Jurkat, Clone E6-1 (cell line): ENCODE measurements around the gene SFT2D1.
A peak's percentile ranks its signal among the peaks of the same experiment; 100 is the strongest.

Experiments
- DNase-seq: peaks from one replicate; pipeline ENCODE4 v3.0.0-alpha.2; 2011; ENCODE audit warnings: low read depth, low spot score
- H3K4me3 ChIP-seq: 2 replicates; pipeline ENCODE4 v1.5.1; 2011; ENCODE audit warnings: mild to moderate bottlenecking, low read length, control low read depth, moderate library complexity

The SFT2D1 gene

DNA sequence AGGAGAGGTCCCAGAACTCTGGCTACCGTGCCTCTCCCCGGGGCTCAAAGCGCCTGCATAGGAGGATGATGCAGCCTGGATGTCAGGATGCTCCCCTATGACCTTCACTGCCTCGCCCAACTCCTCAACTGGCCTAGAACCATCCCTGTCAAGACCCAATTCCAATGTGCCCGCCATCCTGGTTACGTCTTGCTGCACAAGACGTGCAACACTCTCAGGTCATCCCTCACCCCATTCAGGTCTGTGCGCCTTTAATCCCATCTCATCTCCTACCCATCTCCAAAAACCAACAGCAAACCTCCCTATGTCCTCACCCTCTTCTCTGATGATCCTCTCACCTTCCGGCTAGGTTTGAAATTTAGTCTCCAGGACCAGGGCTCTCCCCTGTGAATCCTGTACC, 3.5 kb downstream of the SFT2D1 start:
- DNase-seq: no peak

DNA sequence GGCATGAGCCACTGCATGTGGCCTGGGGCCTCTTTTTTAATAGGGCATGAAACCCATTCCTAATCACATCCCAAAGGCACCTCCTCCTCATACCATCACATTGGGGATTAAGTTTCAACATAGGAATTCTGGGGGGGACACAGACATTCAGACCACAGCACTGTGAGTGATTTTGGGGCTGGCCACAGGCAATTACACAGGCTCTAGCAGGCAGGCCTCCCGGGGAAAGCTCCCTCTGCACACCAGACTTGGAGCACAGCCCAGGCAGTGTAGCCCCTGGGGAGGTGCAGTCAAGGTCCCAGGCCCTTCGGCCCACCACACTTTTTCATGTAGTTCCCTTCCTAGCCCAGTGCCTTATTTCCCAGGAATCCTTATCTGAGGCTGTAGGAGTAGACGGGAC, 5.5 kb downstream of the SFT2D1 start:
- H3K4me3 ChIP-seq: no peak overlapping the region
- DNase-seq: no peak

More for the DNA sequence above, 3.5 kb downstream of the SFT2D1 start:
- no peak overlapping the region for H3K4me3 ChIP-seq

DNA sequence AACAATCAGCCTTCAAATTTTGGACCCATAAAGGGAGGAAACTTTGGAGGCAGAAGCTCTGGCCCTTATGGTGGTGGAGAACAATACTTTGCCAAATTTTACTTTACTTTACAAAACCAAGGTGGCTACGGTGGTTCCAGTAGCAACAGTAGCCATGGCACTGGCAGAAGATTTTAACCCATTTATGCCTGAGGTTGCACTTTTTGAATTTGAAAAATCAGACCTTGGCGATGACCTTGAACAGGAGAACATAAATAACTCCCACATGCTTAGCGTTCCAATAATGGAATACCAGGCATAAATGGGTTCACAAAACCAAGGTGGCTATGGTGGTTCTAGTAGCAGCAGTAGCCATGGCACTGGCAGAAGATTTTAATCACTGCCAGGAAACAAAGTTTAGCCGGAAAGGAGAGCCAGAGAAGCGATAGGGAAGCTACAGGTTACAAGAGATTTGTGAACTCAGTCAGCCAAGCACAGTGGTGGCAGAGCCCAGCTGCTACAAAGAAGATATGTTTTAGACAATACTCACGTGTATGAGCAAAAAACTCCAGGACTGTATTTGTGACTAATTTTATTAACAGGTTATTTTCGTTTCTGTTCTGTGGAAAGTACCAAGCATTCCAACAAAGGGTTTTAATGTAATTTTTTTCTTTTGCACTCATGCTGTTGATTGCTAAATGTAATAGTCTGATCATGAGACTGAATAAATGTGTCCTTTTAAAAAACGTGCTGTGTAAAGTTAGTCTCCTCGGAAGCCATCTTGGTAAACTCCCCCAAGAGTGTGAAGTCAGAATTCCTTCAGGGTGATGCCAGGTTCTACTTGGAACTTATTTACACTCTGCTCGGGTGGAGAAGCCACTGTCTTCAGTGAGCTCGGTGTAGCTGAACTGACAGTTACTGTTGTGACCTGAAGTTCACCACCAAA, 6.7 kb downstream of the SFT2D1 start:
- DNase-seq: no peak
- no peak overlapping the region for H3K4me3 ChIP-seq

DNA sequence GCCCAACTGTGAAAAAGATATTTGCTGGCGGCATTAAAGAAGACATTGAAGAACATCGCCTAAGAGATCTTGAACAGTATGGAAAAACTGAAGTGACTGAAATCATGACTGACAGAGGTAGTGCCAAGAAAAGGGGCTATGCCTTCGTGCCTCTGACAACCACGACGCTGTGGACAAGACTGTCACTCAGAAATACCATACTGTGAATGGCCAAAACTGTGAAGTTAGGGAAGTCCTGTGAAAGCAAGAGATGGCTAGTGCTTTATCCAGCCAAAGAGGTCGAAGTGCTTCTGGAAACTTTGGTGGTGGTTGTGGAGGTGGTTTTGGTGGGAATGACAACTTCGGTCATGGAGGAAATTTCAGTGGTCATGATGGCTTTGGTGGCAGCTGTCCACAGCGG, 7.5 kb downstream of the SFT2D1 start:
- no peak for DNase-seq

GRCh38 chr6:166333172-166333995, 9.0 kb downstream of the SFT2D1 start:
- peak overlapping the region; percentile 20 for H3K4me3 ChIP-seq
- DNase-seq: peak; percentile 91

More for the DNA sequence above, 7.5 kb downstream of the SFT2D1 start:
- H3K4me3 ChIP-seq: no peak overlapping the region

DNA sequence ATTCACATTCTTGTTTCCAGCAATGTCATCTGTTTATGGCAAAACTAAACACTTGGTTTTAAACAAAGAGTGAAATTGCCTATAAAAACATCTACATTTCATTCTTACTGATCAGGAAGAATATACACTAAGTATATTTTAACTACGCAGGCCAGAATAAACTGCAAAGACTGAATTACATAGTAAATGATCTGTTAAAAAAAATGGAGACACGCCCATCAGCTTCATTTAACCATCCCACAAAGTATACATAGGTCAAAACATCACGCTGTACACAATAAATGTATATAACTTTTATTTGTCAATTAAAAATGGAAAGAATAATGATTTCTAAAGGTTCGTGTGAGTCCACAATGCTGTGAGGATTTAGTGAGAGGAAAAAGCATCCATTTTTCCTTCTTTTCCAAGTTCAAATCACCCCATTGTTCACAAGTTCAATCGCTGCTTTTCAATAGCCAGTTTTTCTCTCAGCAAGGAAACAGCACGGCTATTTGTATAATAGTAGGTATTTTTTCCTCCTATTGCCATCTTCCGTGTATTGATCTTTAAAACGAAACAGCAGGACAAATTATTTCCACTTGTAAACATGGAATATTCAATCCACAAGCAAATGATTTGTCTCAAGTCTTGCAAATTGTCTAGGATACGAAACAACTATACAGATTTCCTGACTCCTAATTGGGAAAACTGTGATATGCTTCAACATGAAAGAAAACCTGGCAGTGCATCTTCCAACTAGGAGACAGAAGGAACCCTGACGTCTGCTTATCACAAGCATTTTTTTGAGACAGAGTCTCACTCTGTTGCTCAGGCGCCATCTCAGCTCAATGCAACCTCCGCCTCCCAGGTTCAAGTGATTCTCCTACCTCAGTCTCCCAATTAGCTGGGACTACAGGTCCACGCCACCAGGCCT, 10.6 kb downstream of the SFT2D1 start:
- H3K4me3 ChIP-seq: no peak overlapping the region

DNA sequence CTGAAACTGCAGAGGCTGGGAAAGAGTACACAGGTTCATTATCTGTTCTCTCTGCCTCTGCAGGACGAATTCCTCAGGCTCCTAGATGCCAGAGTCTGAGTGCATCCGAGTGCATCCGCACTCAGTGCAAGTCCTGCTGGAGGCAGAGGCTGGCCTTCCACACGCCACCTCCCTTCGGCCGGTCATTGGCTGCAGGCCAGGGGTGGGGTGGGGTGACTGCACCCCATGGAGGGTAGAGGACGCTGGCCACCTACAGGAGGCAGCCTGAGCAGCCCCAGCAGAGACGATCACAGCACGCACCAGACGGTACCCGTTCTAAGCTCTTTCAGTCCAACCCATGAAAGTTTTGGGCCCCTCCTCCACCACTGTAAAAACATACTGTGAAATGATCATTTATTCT, 11.7 kb downstream of the SFT2D1 start:
- H3K4me3 ChIP-seq: no peak overlapping the region
- DNase-seq: no peak

More for the DNA sequence above, 10.6 kb downstream of the SFT2D1 start:
- no peak for DNase-seq

GRCh38 chr6:166325383-166326042, 16.8 kb downstream of the SFT2D1 start:
- DNase-seq: no peak
- H3K4me3 ChIP-seq: no peak overlapping the region

GRCh38 chr6:166323395-166323794, 18.9 kb downstream of the SFT2D1 start:
- H3K4me3 ChIP-seq: no peak overlapping the region
- no peak for DNase-seq

DNA sequence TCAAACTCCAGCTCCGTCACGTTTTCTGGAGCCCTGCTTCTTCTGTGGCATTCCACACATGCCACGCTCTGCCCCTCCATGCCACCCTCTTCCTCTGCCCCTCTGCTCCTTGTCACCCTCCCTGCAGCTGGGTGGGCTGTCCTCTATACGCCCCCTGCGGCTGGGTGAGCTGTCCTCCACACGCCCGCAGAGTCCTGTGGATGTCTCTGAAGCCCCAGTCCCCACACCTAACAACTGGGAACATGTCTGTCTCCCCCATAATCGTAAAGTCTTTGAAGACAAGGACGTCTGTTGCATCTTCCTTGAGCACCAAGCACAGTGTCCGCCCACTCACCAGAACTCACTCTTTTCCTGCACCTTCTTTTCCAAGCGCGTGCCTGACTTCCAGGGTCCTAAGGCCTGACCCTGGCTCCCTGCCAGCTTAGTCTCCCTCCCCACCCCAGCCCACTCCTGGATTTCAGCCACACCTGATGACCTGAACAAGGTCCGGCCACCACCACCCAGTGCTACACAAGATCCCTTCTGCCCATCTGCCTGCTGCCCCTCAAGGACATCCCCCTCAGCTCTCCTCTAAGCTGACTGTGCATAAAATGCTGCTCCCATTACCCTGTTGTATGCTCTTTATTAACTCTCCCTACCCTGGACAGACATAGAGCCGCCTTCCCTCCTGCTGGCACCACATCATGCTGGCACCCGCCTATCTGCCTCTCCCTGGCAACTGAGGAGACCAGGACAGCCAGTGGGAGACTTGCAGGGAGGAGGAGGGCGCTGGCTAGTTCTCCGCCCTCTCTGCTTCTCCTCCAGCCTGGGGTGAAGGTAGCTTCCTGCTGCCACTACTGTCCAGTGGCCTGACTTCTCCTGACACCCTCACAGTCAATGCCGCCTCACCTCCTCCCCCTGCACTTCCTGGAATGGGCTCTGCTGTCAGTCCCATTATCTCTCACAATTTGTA, 23.4 kb downstream of the SFT2D1 start:
- H3K4me3 ChIP-seq: no peak overlapping the region
- no peak for DNase-seq

DNA sequence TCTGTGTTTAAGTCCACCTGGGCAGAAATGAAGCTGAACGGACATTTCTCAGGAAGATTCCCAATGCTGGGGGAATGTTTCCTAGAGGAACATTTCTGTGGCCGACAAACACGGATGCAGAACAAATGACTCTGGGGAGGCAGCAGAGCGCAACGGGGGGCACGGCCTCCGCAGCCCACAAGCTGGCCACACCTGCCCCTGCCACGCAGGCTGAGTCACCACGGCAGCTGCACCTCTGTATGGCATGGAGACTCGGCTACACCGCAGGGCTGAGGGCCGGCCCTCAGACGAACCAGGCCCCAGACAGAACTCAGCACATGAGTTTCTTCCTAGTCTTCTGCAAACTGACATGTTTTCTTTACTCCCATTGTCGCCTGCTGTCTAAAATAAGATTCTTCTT, 24.1 kb downstream of the SFT2D1 start:
- DNase-seq: no peak
- H3K4me3 ChIP-seq: no peak overlapping the region

- DNase-seq: no peak
- no peak overlapping the region for H3K4me3 ChIP-seq
Measured at GRCh38 chr6:166317261-166318212, 24.8 kb downstream of the SFT2D1 start.

DNA sequence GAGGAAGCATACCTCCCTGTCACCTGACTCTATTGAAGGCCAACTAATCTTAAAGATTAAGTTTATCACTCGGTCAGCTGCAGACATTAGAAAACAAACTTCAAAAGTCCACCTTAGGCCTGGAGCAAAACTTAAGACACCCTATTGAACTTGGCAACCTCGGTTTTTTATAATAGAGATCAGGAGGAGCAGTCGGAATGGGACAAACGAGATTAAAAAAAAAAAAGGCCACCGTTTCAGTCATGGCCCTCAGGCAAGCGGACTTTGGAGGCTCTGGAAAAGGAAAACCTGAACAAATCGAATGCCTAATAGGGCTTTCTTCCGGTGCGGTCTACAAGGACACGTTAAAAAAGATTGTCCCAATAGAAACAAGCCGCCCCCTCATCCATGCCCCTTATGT, 26.9 kb downstream of the SFT2D1 start:
- no peak overlapping the region for H3K4me3 ChIP-seq
- no peak for DNase-seq

GRCh38 chr6:166314454-166314853, 27.9 kb downstream of the SFT2D1 start:
- H3K4me3 ChIP-seq: no peak overlapping the region
- no peak for DNase-seq

GRCh38 chr6:166313255-166314070, 28.9 kb downstream of the SFT2D1 start:
- H3K4me3 ChIP-seq: no peak overlapping the region
- peak; percentile 46 for DNase-seq

DNA sequence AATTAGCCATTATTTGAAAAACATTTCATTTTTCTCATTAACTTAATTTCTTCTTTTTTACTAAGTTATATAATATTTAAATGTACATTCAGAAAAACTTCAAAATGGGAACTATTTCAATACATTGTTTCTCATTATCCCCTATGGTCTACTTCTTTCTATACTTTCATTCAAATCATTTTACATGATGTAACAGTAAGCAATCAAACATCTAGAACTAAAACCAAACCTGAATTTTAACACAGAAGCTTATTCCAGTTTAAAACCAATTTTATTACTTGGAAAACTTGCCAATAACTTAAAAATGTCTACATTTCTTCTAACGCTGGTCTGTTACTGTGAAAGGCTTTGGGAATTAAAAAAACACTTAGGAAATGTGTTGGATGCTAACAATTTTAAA, 29.5 kb downstream of the SFT2D1 start:
- DNase-seq: no peak
- no peak overlapping the region for H3K4me3 ChIP-seq
